ENCODE measurements around the gene TBC1D1. TPM values are rescaled to one million over a fixed set of nuclear protein-coding genes. Genes with fewer than 3 reads are reported as not detected.

The TBC1D1 gene
- total RNA-seq, 1 experiment from 2014 or later, result 106 TPM

GRCh38 chr4:38139187-38139586, 248.3 kb downstream of the TBC1D1 start:
- no peaks in the 10 kb centered on the region for H3K9me3 ChIP-seq (ENCODE audit: insufficient read depth, low read depth)
- no peaks in the 10 kb centered on the region for H3K9me2 ChIP-seq (ENCODE audit: insufficient read depth)
- no peak for TF ChIP-seq EZH2 (IDR thresholded peaks at IDR 0.05; ENCODE audit: low read depth)
- TF ChIP-seq, protein P1, sequence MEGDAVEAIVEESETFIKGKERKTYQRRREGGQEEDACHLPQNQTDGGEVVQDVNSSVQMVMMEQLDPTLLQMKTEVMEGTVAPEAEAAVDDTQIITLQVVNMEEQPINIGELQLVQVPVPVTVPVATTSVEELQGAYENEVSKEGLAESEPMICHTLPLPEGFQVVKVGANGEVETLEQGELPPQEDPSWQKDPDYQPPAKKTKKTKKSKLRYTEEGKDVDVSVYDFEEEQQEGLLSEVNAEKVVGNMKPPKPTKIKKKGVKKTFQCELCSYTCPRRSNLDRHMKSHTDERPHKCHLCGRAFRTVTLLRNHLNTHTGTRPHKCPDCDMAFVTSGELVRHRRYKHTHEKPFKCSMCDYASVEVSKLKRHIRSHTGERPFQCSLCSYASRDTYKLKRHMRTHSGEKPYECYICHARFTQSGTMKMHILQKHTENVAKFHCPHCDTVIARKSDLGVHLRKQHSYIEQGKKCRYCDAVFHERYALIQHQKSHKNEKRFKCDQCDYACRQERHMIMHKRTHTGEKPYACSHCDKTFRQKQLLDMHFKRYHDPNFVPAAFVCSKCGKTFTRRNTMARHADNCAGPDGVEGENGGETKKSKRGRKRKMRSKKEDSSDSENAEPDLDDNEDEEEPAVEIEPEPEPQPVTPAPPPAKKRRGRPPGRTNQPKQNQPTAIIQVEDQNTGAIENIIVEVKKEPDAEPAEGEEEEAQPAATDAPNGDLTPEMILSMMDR (conservative IDR thresholded peaks at IDR 0.05), result no peak
- H3K4me2 ChIP-seq, result no peak overlapping the region
- POLR2A ChIA-PET (ENCODE audit: unreplicated experiment), result no interaction called here
- H3K4me1 ChIP-seq (replicated peaks; ENCODE audit: insufficient read depth), result no peaks in the 10 kb centered on the region
- H3K36me3 ChIP-seq (ENCODE audit: low read depth), result no peaks in the 10 kb centered on the region
- no peak for DNase-seq
- H3K27ac ChIP-seq, result no peak overlapping the region
- no peak overlapping the region for H2AFZ ChIP-seq
- no peaks in the 10 kb centered on the region for H3F3A ChIP-seq (ENCODE audit: insufficient read depth, low read depth)
- H4K20me1 ChIP-seq (ENCODE audit: insufficient read depth), result no peaks in the 10 kb centered on the region
- no TSS peak for BruUV-seq (replicated peaks)
- CTCF ChIA-PET, result no interaction called here
- no peaks in the 10 kb centered on the region for H3K27me3 ChIP-seq (ENCODE audit: insufficient read depth, low read depth)
- no peaks in the 10 kb centered on the region for H3K79me2 ChIP-seq (ENCODE audit: low read depth)
- H3K4me3 ChIP-seq, result no peak overlapping the region
- intact Hi-C loops (cut with micrococcal nuclease; ENCODE audit: unreplicated experiment), result no loop called here

GRCh38 chr4:38140643-38141203, 249.8 kb downstream of the TBC1D1 start:
- Histone ChIP-seq H3K4me2 (no peak overlapping the region), H3F3A (ENCODE audit: insufficient read depth, low read depth) (no peaks in the 10 kb centered on the region), H3K27me3 (ENCODE audit: insufficient read depth, low read depth) (no peaks in the 10 kb centered on the region), H3K79me2 (ENCODE audit: low read depth) (no peaks in the 10 kb centered on the region), H2AFZ (no peak overlapping the region), H3K9me2 (ENCODE audit: insufficient read depth) (no peaks in the 10 kb centered on the region), H3K36me3 (ENCODE audit: low read depth) (no peaks in the 10 kb centered on the region), H3K27ac (no peak overlapping the region), H4K20me1 (ENCODE audit: insufficient read depth) (no peaks in the 10 kb centered on the region), H3K4me3 (no peak overlapping the region), H3K4me1 (replicated peaks; ENCODE audit: insufficient read depth) (no peaks in the 10 kb centered on the region), H3K9me3 (ENCODE audit: insufficient read depth, low read depth) (no peaks in the 10 kb centered on the region)
- intact Hi-C loops (cut with micrococcal nuclease; ENCODE audit: unreplicated experiment), result no loop called here
- POLR2A ChIA-PET (ENCODE audit: unreplicated experiment), result no interaction called here
- BruUV-seq (replicated peaks), result no TSS peak
- DNase-seq, result no peak
- CTCF ChIA-PET, result no interaction called here
- TF ChIP-seq, protein P1 (conservative IDR thresholded peaks at IDR 0.05), result no peak
- TF ChIP-seq EZH2 (IDR thresholded peaks at IDR 0.05; ENCODE audit: low read depth), result no peak

- Histone ChIP-seq H3K36me3 (ENCODE audit: low read depth) (no peaks in the 10 kb centered on the region), H3K4me2 (no peak overlapping the region), H3K79me2 (ENCODE audit: low read depth) (no peaks in the 10 kb centered on the region), H2AFZ (no peak overlapping the region), H3K4me1 (replicated peaks; ENCODE audit: insufficient read depth) (no peaks in the 10 kb centered on the region), H3K9me3 (ENCODE audit: insufficient read depth, low read depth) (no peaks in the 10 kb centered on the region), H3K4me3 (no peak overlapping the region), H3K27me3 (ENCODE audit: insufficient read depth, low read depth) (no peaks in the 10 kb centered on the region), H4K20me1 (ENCODE audit: insufficient read depth) (no peaks in the 10 kb centered on the region), H3F3A (ENCODE audit: insufficient read depth, low read depth) (no peaks in the 10 kb centered on the region), H3K27ac (no peak overlapping the region), H3K9me2 (ENCODE audit: insufficient read depth) (no peaks in the 10 kb centered on the region)
- ChIA-PET POLR2A (ENCODE audit: unreplicated experiment) (no interaction called here), CTCF (no interaction called here)
- no TSS peak for BruUV-seq (replicated peaks)
- no peak for TF ChIP-seq EZH2 (IDR thresholded peaks at IDR 0.05; ENCODE audit: low read depth)
- TF ChIP-seq, protein P1 (conservative IDR thresholded peaks at IDR 0.05), result no peak
- DNase-seq, result no peak
- intact Hi-C loops (cut with micrococcal nuclease; ENCODE audit: unreplicated experiment), result no loop called here
Observed at GRCh38 chr4:38141808-38142500, 251.1 kb downstream of the TBC1D1 start.

Measured in PC-9 (cell line).